Measurements from ENCODE around the gene RRAD.

- TF ChIP-seq CTCF (IDR thresholded peaks at IDR 0.05; ENCODE audit: extremely low read depth in 1 of 2, insufficient read depth in 1 of 2, low read depth in 1 of 2, low read length in 2 of 2) (no peak), POLR2AphosphoS5 (IDR thresholded peaks at IDR 0.05; ENCODE audit: insufficient read depth, low read depth, low read length) (no peak), MAX (IDR thresholded peaks at IDR 0.05; ENCODE audit: insufficient read depth, insufficient read length) (no peak), MYC (IDR thresholded peaks at IDR 0.05; ENCODE audit: low read depth, low read length) (no peak), POLR2A (IDR thresholded peaks at IDR 0.05; ENCODE audit: low read depth, low read length) (no peak), FOS (IDR thresholded peaks at IDR 0.05; ENCODE audit: borderline replicate concordance, insufficient read depth, low read length) (no peak), EZH2 (IDR thresholded peaks at IDR 0.05; ENCODE audit: borderline replicate concordance, low read depth, low read length, severe bottlenecking) (no peak), GATA2 (IDR thresholded peaks at IDR 0.05; ENCODE audit: insufficient read depth, insufficient read length, low read depth, low read length) (no peak), JUN (IDR thresholded peaks at IDR 0.05; ENCODE audit: borderline replicate concordance, insufficient read depth, insufficient read length, low read depth) (no peak)
Observed at GRCh38 chr16:66914541-66914940, 10.8 kb downstream of the RRAD start.
